SW 1271 (cell line): ENCODE data around the gene SRSF2.
A peak's percentile ranks its signal among the peaks of the same experiment; 100 is the strongest.
"Not testable (repeated sequence)": the region's sequence is repeated elsewhere in the genome, so short reads cannot be mapped to it uniquely, and the experiment has no call there.

Experiments used
- DNase-seq, 2 experiments: peaks; one replicate each; lab custom pipeline; 2025; lab: John Stamatoyannopoulos, UW

Gene SRSF2

DNA sequence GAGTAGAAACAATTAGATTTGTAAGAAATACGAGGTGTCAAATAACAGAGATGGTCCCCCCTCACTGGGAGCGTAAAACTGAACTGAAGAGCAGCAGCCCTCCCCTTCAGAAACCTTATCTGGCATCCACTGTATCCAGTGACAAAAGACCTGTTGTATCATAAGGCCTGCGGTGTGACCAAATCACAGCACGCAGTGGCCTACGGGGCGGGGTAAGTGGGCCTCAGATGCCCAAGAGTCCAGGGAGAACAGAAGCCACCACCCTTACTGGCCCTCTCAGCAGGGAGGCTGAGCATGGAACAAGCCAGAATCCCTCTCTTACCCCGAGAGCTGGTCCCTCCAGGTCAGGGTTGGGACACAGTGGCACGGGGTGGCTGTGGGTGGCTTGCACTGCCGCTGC is 16.2 kb downstream of the SRSF2 start:
- no peak for DNase-seq

GRCh38 chr17:76720211-76720610 is 16.9 kb downstream of the SRSF2 start:
- DNase-seq = no peak

- no peak for DNase-seq
These were observed 18.6 kb downstream of the SRSF2 start for GRCh38 chr17:76718516-76718915.

GRCh38 chr17:76716839-76717215 is 20.3 kb downstream of the SRSF2 start:
- DNase-seq = peak in 1 of 2 experiments; percentile 21

GRCh38 chr17:76716146-76716838 is 20.8 kb downstream of the SRSF2 start:
- peak in 1 of 2 experiments; percentile 58 for DNase-seq

GRCh38 chr17:76715496-76715830 is 21.7 kb downstream of the SRSF2 start:
- no peak for DNase-seq

DNA sequence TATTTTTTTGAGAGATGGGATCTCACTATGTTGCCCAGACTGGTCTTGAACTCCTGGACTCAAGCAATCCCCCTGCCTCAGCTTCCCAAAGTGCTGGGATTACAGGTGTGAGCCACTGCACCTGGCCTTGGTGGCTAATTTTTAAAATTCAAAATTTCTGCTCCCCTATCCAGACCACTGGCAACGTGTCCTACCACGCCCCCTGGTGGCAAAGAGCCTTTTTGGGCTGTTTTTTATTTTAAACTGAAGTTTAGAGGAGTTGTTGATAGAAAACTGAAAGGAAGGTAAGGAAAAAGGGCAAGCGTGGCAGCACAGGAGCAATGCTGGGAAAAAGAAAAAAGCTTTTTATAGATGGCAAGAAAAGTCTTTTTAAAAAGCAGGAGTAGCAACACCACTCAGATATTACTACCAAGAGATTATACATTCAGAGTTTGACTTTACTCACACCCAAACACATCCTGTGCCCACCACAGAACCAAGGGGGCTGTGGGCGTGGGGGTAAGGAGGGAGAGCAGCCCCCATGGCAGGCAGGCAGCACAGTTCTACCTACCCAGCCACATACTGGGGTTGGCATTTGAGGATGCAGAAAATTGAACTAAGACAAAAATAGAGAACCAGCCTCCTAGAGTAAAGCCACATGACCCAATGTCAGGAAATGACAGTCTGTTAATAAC is 22.2 kb downstream of the SRSF2 start:
- peak in 1 of 2 experiments; percentile 52 for DNase-seq

DNA sequence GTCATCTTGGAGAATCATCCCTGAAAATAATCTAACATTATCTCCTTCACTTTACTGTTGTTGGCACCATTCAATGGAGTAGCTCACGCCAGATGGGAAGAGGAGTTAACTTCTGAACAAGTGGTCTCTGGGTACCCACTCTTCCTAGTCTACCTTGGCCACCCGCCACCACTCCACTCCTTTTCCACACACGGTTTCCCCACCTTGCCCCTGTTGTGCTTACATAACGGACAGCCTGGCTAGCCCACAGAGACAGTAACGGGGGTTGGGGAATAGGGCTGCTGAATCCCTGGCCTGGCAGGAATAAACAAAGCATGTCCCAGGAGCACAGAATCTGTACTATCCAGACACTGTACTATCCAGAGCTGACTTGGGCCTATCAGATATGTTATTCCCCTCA is 22.8 kb downstream of the SRSF2 start:
- no peak for DNase-seq

GRCh38 chr17:76713765-76714164 is 23.4 kb downstream of the SRSF2 start:
- DNase-seq = no peak

- DNase-seq = not testable (repeated sequence)
These were observed 24.8 kb downstream of the SRSF2 start for GRCh38 chr17:76712321-76712720.

GRCh38 chr17:76710863-76711611 is 26.1 kb downstream of the SRSF2 start, which contains the start of gene MXRA7:
Gene MXRA7, minus strand, starts transcription at chr17:76710965. Its CDS starts 19 bp downstream, at chr17:76710946.
- DNase-seq = peak in 1 of 2 experiments; percentile 38

DNA sequence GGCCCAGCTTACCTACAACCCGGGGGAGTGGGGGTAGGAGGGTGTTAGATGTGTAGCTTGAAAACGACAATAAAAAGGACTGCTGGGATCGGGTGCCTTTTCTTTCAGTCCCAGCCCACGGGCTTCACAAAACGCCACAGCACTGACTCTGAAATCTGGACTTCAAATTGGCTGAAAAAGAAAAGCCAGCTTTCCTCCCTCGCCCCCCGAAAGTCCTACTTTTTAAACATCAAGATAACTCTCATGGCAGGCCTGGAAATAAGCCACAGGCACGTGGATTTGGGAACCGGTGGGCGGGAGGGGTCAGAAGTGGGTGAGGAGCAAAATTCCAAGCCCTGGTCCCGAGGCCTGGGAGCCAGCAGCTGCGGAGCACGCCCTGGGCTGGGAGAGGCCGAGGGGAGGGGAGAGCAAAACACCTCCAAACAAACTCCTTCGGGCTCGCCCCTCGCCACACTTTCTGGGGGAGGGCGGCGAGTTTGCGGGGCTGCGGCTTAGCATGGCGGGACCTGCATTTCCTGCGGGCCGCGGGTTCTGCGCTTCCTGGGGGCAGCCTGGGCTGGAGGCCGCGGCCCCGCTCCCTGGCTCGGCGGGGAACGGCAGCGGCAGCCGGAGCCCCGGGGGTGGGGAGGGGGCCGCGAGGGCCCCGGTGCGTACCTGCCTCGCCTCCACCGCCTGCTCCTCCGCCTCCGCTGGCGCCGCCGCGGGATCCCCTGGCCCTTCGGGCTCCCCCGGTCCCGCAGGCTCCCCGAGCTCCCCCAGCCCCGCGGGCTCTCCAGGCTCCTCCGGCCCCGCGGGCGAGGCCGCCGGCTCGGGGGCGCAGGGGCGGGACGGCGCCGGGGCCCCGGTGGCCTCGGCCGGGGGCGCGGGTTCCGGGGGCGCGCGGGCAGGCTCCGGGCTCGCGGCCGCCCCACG is 26.9 kb downstream of the SRSF2 start:
- not testable (repeated sequence) for DNase-seq

GRCh38 chr17:76709077-76709950 is 27.8 kb downstream of the SRSF2 start:
- DNase-seq = peak in 1 of 2 experiments; percentile 40

DNA sequence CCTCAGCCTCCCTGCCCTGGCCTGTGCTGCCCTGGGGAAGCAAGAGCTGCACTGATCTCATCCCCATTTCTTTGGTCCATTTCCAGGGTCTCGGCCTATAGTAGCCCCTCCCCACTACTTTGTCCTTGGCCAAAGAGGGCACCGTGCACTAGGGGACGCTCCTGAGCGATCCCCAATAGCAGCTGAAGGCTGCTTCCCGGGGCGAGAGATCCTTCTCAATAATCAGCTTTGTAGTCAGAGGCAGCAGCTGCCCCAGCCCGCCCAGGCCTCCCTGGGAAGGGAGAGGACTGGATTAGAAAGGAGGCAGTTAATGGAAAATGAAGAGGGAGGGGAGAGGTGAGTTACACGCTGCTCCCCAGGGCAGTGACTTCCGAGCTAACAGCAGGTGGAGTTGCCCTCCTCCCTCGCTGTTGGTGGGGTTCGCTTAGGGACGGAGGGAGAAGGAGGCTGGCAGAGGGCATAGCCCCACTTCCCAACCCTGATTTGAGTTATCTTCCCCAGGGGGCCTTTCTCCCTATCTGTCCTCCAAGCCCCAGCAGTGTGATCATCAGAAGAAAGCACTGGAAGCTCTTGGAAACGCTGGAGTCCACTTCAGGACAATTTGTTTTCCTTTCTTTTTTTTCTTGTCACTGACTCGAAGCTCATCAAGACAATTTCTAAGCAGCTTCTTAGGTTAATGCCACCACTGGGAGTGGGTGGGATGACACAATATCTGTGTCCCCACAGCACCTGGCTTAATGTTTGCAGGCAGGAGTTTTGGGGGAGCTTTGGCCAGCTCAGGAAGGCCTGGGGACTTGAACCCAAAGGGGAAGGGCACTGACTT is 28.9 kb downstream of the SRSF2 start:
- DNase-seq = no peak

- no peak for DNase-seq
These were observed 30.3 kb downstream of the SRSF2 start for GRCh38 chr17:76706817-76707216.

DNA sequence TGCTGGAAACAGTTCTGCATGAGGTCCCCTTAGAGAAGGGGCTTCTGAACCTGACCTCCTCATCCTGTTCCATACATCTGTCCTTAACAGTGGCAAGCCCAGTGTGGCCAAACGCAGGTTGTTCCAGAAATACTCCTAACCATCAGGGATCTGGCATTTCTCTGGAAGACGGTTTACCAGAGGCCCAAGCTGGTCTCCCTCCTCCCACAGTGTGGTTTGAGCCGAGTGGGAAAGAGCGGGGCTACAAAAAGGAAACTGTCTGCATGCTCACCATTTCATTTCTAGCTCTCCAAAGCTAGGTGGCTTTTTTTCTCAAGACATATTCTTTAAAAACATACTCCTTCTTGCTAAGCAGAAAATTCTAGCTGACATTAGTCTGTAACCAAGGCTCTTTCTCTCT is 32.3 kb downstream of the SRSF2 start:
- DNase-seq = no peak

DNA sequence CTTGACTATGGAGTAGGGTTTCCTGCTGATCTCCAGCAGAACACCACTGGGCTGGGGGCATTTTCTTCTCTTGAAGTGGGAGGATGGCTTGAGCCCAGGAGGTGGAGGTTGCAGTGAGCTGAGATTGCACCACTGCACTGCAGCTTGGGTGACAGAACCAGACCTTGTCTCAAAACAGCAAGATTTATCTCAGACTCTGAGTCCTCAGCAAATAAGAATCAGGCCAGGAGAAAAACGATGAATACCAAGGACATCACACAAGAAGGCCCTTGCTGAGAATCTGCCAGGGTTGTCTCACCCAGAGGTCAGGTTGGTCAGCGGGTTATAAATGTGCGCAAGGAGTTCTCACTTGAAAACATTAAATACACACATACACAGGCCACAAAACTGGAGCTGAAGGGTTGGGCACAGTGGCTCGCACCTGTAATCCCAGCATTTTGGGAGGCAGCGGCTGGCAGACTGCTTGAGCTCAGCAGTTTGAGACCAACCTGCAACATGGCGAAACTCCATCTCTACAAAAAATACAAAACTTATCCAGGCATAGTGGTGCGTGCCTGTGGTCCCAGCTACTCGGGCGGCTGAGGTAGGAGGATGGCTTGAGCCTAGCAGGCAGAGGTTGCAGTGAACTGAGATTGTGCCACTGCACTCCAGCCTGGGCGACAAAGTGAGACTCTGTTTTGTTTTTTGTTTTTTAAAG is 34.0 kb downstream of the SRSF2 start:
- DNase-seq = no peak

- DNase-seq = no peak
These were observed 35.1 kb downstream of the SRSF2 start for GRCh38 chr17:76702076-76702475.

GRCh38 chr17:76701471-76701967 is 35.6 kb downstream of the SRSF2 start:
- no peak for DNase-seq
